Neural cell (in vitro differentiated cells): Measurements from ENCODE around the gene ANAPC10. TPM values are rescaled to one million over a fixed set of nuclear protein-coding genes. Genes with fewer than 3 reads are reported as not detected.

ENCODE experiments used
- polyA plus RNA-seq: library from polyadenylated mRNA; depleted of rRNA; stranded (reverse); fragments of >200 nt; gene quantifications from 2 replicates; pipeline ENCODE4 v1.2.3, GENCODE V29; 2014

The ANAPC10 gene
- polyA plus RNA-seq, 1 donor from 2014 or later = 37.7 TPM

Other genes starting within 250 kb of the ANAPC10 start
- 90.6 and 96.9 TPM in 2 replicates for gene ABCE1, start 115 bp upstream of the ANAPC10 start, polyA plus RNA-seq
- 13.5 and 15.1 TPM in 2 replicates for gene OTUD4, start 82.4 kb upstream of the ANAPC10 start, polyA plus RNA-seq